ENCODE data around the gene OBP2A. TPM values are rescaled to one million over a fixed set of nuclear protein-coding genes. Genes with fewer than 3 reads are reported as not detected.

The OBP2A gene
- total RNA-seq, 1 donor from 2014 or later = not detected

DNA sequence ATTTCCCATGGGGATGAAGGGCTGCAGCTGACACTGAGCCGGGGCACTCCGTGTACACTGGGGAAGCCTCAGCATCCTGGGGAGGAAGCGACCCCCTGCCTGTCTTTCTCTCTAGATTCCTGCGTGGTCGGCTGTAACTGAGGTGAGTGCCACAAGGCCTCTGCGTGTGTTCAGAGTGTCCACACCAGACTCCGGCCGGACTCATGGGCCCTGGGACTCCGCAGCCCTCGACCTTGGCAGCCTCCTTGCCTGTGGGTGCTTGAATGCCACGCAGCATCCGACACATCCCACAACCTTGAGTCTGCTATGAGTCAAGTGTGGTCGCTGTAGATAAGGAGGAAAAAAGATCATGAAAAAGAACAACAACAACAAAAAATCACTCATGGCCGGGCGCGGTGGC, 39.0 kb downstream of the OBP2A start:
- Mint-ChIP-seq H3K36me3 (ENCODE audit: insufficient read depth) (no peaks in the 10 kb centered on the region), H3K27me3 (peaks cover 12% of the 10 kb centered on the region), H3K9me3 (ENCODE audit: low read depth) (no peaks in the 10 kb centered on the region), H3K4me3 (ENCODE audit: low read depth) (no peak overlapping the region), H3K4me1 (ENCODE audit: low read depth) (no peaks in the 10 kb centered on the region), H3K27ac (no peak overlapping the region)
- TF ChIP-seq, protein P1, sequence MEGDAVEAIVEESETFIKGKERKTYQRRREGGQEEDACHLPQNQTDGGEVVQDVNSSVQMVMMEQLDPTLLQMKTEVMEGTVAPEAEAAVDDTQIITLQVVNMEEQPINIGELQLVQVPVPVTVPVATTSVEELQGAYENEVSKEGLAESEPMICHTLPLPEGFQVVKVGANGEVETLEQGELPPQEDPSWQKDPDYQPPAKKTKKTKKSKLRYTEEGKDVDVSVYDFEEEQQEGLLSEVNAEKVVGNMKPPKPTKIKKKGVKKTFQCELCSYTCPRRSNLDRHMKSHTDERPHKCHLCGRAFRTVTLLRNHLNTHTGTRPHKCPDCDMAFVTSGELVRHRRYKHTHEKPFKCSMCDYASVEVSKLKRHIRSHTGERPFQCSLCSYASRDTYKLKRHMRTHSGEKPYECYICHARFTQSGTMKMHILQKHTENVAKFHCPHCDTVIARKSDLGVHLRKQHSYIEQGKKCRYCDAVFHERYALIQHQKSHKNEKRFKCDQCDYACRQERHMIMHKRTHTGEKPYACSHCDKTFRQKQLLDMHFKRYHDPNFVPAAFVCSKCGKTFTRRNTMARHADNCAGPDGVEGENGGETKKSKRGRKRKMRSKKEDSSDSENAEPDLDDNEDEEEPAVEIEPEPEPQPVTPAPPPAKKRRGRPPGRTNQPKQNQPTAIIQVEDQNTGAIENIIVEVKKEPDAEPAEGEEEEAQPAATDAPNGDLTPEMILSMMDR (IDR thresholded peaks at IDR 0.05; ENCODE audit: unreplicated experiment) = no peak
- DNase-seq (ENCODE audit: low spot score, unreplicated experiment) = no peak

DNA sequence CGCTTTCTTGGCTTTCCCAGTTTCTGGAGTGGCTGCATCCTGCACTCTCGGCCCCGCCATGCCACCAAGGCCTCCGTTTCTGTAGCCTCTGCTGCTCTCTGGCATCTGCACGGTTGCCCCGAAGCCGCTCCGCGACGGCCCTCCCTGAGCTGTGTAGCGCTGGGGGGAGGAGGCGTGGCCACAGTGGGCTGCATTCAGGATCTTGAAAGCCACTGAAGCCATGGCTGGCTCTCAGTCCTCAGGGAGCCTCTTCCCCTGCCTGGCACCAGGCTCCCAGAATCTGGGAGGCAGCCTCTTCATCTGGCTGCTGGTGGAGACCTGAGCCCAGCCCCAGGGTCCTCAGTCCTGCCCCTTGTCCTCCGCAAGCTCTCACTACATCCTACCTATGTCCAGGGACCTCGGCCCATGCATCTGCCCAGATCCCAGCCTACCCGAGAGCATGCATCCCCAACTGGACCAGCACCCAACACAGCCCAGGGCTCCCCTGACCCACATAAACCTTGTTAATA, 40.7 kb downstream of the OBP2A start:
- no peaks in the 10 kb centered on the region for H3K36me3 Mint-ChIP-seq (ENCODE audit: insufficient read depth)
- TF ChIP-seq, protein P1 (IDR thresholded peaks at IDR 0.05; ENCODE audit: unreplicated experiment) = no peak
- H3K27me3 Mint-ChIP-seq = peaks cover 10% of the 10 kb centered on the region
- no peak overlapping the region for H3K27ac Mint-ChIP-seq
- no peak overlapping the region for H3K4me3 Mint-ChIP-seq (ENCODE audit: low read depth)
- H3K9me3 Mint-ChIP-seq (ENCODE audit: low read depth) = no peaks in the 10 kb centered on the region
- DNase-seq (ENCODE audit: low spot score, unreplicated experiment) = no peak
- H3K4me1 Mint-ChIP-seq (ENCODE audit: low read depth) = no peaks in the 10 kb centered on the region

DNA sequence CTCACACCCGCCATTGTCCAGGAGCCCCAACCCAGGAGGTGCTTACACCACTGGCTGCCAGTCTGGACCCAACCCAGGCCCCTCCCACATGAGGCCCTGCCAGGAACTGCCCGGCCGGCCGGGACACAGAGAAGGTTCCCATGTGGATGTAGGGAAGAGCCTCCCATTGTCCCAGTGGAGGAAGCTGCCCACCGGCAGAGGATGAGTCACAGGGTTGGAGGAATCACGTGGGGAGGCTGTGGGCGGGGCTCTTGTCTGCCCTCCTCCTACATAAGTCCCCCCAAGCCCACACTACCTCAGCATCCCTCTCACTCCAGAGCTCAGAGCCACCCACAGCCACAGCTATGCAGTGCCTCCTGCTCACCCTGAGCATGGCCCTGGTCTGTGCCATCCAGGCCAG, 41.7 kb downstream of the OBP2A start:
- H3K27me3 Mint-ChIP-seq = peaks cover 4% of the 10 kb centered on the region
- H3K4me3 Mint-ChIP-seq (ENCODE audit: low read depth) = no peak overlapping the region
- no peaks in the 10 kb centered on the region for H3K4me1 Mint-ChIP-seq (ENCODE audit: low read depth)
- TF ChIP-seq, protein P1 (IDR thresholded peaks at IDR 0.05; ENCODE audit: unreplicated experiment) = no peak
- H3K9me3 Mint-ChIP-seq (ENCODE audit: low read depth) = no peaks in the 10 kb centered on the region
- DNase-seq (ENCODE audit: low spot score, unreplicated experiment) = no peak
- no peaks in the 10 kb centered on the region for H3K36me3 Mint-ChIP-seq (ENCODE audit: insufficient read depth)
- no peak overlapping the region for H3K27ac Mint-ChIP-seq

DNA sequence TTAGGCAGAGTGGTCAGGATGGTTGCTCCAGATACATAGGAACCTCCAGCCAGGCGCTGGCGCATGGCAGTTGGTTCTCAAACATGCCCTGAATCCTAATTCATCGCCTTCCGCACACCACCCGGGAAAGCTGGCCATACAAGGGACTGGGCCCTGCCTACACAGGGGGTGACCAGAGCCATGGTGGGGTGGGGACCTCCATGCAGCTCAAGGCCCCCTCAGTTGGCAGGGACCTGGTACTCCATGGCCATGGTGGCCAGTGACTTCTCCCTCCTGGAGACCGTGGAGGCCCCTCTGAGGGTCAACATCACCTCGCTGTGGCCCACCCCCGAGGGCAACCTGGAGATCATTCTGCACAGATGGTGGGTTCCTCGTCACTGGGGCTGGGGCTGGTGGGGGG, 42.4 kb downstream of the OBP2A start:
- no peaks in the 10 kb centered on the region for H3K9me3 Mint-ChIP-seq (ENCODE audit: low read depth)
- no peak overlapping the region for H3K4me3 Mint-ChIP-seq (ENCODE audit: low read depth)
- no peaks in the 10 kb centered on the region for H3K36me3 Mint-ChIP-seq (ENCODE audit: insufficient read depth)
- TF ChIP-seq, protein P1 (IDR thresholded peaks at IDR 0.05; ENCODE audit: unreplicated experiment) = no peak
- H3K27me3 Mint-ChIP-seq = peaks cover 4% of the 10 kb centered on the region
- no peak for DNase-seq (ENCODE audit: low spot score, unreplicated experiment)
- H3K27ac Mint-ChIP-seq = no peak overlapping the region
- no peaks in the 10 kb centered on the region for H3K4me1 Mint-ChIP-seq (ENCODE audit: low read depth)

DNA sequence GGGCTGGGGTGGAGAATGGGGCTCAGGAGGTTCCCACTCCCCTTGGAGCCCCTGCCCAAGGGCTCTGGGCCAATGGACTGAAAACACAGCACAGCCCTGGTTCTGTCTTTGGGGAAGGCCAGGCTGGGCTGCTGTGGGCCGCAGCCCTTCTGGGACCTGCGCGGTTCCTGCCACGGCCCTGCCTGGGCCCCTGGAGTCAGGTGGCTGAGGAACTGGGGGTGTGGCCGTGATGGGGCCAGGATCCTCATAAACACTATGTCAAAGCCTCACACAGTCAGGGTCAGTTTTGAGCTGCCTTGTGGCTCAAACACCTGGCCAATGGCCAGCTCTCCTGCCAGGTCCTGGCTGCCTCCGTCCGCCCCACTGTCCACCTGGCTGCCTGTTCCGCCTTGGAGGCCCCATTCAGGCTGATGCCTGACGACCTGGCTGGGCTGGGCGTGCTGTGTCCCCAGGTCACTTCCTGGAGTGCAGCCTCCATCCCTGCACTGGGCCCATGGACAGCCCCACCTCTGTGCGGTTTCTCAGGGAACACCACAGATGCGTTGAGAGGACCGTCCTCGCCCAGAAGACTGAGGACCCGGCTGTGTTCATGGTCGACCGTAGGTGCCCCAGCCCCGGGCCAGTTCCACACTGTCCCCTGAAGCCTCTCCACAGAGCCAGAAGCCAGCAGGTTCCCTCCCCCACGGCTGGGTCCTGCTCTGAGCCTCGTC, 43.1 kb downstream of the OBP2A start:
- DNase-seq (ENCODE audit: low spot score, unreplicated experiment) = no peak
- H3K9me3 Mint-ChIP-seq (ENCODE audit: low read depth) = no peaks in the 10 kb centered on the region

More for the DNA sequence above, 43.1 kb downstream of the OBP2A start:
- H3K36me3 Mint-ChIP-seq (ENCODE audit: insufficient read depth) = no peaks in the 10 kb centered on the region
- H3K4me1 Mint-ChIP-seq (ENCODE audit: low read depth) = no peaks in the 10 kb centered on the region
- H3K27me3 Mint-ChIP-seq = peaks cover 7% of the 10 kb centered on the region
- TF ChIP-seq, protein P1 (IDR thresholded peaks at IDR 0.05; ENCODE audit: unreplicated experiment) = no peak
- no peak overlapping the region for H3K27ac Mint-ChIP-seq
- no peak overlapping the region for H3K4me3 Mint-ChIP-seq (ENCODE audit: low read depth)
